WTC11 (cell line): ENCODE data around the gene DMKN. TPM values are rescaled to one million over a fixed set of nuclear protein-coding genes. Genes with fewer than 3 reads are reported as not detected.
"Not testable (repeated sequence)": the region's sequence is repeated elsewhere in the genome, so short reads cannot be mapped to it uniquely, and the experiment has no call there.

ENCODE experiments used
- ATAC-seq: fragments of 200-7000 bp; cut with Tn5 transposase; 2 replicates; pipeline ENCODE4 v1.10.0; 2021; ENCODE audit warnings: mild to moderate bottlenecking, moderate library complexity
- CTCF ChIA-PET: fragments of 300-600 bp; sonication (Branson Sonifier 250); formaldehyde crosslinking; loops from one replicate; lab custom pipeline; 2021; ENCODE audit warnings: antibody characterized with exemption; lab: Charles Lee
- POLR2A ChIA-PET: fragments of 350-600 bp; sonication (Branson Sonifier 250); formaldehyde crosslinking; loops from one replicate; lab custom pipeline; 2021; ENCODE audit warnings: antibody characterized with exemption; lab: Charles Lee
- DNase-seq: peaks from one replicate; pipeline ENCODE4 v3.0.0; 2021; ENCODE audit warnings: low spot score
- H3K27ac Mint-ChIP-seq: 2 replicates; pipeline ENCODE4 v1.8.0; 2021; ENCODE audit warnings: mixed read lengths
- H3K27me3 Mint-ChIP-seq: 2 replicates; pipeline ENCODE4 v1.8.0; 2021; ENCODE audit warnings: low read depth, mild to moderate bottlenecking, moderate library complexity, mixed read lengths
- H3K36me3 Mint-ChIP-seq: 2 replicates; pipeline ENCODE4 v1.8.0; 2021; ENCODE audit warnings: mixed read lengths
- H3K4me1 Mint-ChIP-seq: 2 replicates; pipeline ENCODE4 v1.8.0; 2022; ENCODE audit warnings: mixed read lengths
- H3K4me3 Mint-ChIP-seq: 2 replicates; pipeline ENCODE4 v1.8.0; 2021; ENCODE audit warnings: mild to moderate bottlenecking, moderate library complexity, mixed read lengths
- H3K9me3 Mint-ChIP-seq: 2 replicates; pipeline ENCODE4 v1.8.0; 2021; ENCODE audit warnings: mixed read lengths
- AFF4 ChIP-seq: sonication (generic); formaldehyde crosslinking; IDR thresholded peaks from 2 replicates; pipeline ENCODE4 v1.8.1; 2023; ENCODE audit warnings: mild to moderate bottlenecking, missing genetic modification reagents, borderline replicate concordance
- ATF1 ChIP-seq: sonication (generic); formaldehyde crosslinking; IDR thresholded peaks from 2 replicates; pipeline ENCODE4 v1.8.1; 2023; ENCODE audit warnings: mild to moderate bottlenecking, moderate library complexity, missing genetic modification reagents
- ATF3 ChIP-seq: sonication (generic); formaldehyde crosslinking; conservative IDR thresholded peaks from 2 replicates; pipeline ENCODE4 v1.8.1; 2022; ENCODE audit warnings: mild to moderate bottlenecking, missing genetic modification reagents
- ATF6 ChIP-seq: sonication (generic); formaldehyde crosslinking; IDR thresholded peaks from 2 replicates; pipeline ENCODE4 v1.8.1; 2023; ENCODE audit warnings: mild to moderate bottlenecking, missing genetic modification reagents
- CDX4 ChIP-seq: fragments of 250-450 bp; sonication (Bioruptor Pico); IDR thresholded peaks from 2 replicates; pipeline ENCODE4 v1.9.0; 2021; ENCODE audit warnings: moderate library complexity, mild to moderate bottlenecking, inconsistent platforms, borderline replicate concordance
- CTCF ChIP-seq: fragments of 200-600 bp; IDR thresholded peaks from 2 replicates; pipeline ENCODE4 v1.8.0; 2022; ENCODE audit warnings: antibody characterized with exemption
- FOXJ3 ChIP-seq: sonication (generic); formaldehyde crosslinking; IDR thresholded peaks from 2 replicates; pipeline ENCODE4 v1.9.0; 2021; ENCODE audit warnings: missing genetic modification reagents, mild to moderate bottlenecking, borderline replicate concordance
- FOXP4 ChIP-seq: sonication (generic); formaldehyde crosslinking; IDR thresholded peaks from 2 replicates; pipeline ENCODE4 v1.8.0; 2022; ENCODE audit warnings: mild to moderate bottlenecking, missing genetic modification reagents
- GRHL2 ChIP-seq: fragments of 250-450 bp; sonication (Bioruptor Pico); IDR thresholded peaks from 2 replicates; pipeline ENCODE4 v1.8.0; 2022; ENCODE audit warnings: mild to moderate bottlenecking, moderate library complexity; ENCODE audit not compliant: insufficient replicate concordance, severe bottlenecking
- HMGA2 ChIP-seq: fragments of 250-450 bp; sonication (Bioruptor Pico); IDR thresholded peaks from 2 replicates; pipeline ENCODE4 v1.4.0; 2021; ENCODE audit warnings: mild to moderate bottlenecking, moderate library complexity
- JAZF1 ChIP-seq: fragments of 250-450 bp; sonication (Bioruptor Pico); IDR thresholded peaks from 2 replicates; pipeline ENCODE4 v1.9.0; 2021; ENCODE audit warnings: moderate library complexity, mild to moderate bottlenecking, inconsistent platforms
- KAT7 ChIP-seq: sonication (generic); formaldehyde crosslinking; IDR thresholded peaks from 2 replicates; pipeline ENCODE4 v1.8.1; 2023; ENCODE audit warnings: missing genetic modification reagents, mild to moderate bottlenecking, borderline replicate concordance
- USF2 ChIP-seq: sonication (generic); formaldehyde crosslinking; IDR thresholded peaks from 2 replicates; pipeline ENCODE4 v1.8.1; 2023; ENCODE audit warnings: mild to moderate bottlenecking, missing genetic modification reagents, moderate library complexity
- ZSCAN18 ChIP-seq: fragments of 250-450 bp; sonication (Bioruptor Pico); IDR thresholded peaks from 2 replicates; pipeline ENCODE4 v2.1.2; 2022; ENCODE audit warnings: mild to moderate bottlenecking, moderate library complexity
- total RNA-seq: library from RNA; stranded (reverse); gene quantifications from 3 replicates; pipeline ENCODE4 v1.2.3, GENCODE V29; 2021

DMKN gene
- total RNA-seq, 1 experiment from 2014 or later: 285 TPM

- ATAC-seq: no peak
- H3K4me3 Mint-ChIP-seq: no peak overlapping the region
- TF ChIP-seq JAZF1: no peak
- no peak for TF ChIP-seq FOXJ3 (CRISPR knock-in tag)
- TF ChIP-seq CDX4 (CRISPR knock-in tag): no peak
- TF ChIP-seq FOXP4 (CRISPR knock-in tag): no peak
- no peak for TF ChIP-seq KAT7 (CRISPR knock-in tag)
- no peak for TF ChIP-seq GRHL2 (CRISPR knock-in tag)
- TF ChIP-seq ATF1 (CRISPR knock-in tag): no peak
- TF ChIP-seq USF2 (CRISPR knock-in tag): no peak
- TF ChIP-seq AFF4: no peak
- TF ChIP-seq ATF6: no peak
- TF ChIP-seq, all 79 proteins: peak for 0
- H3K27me3 Mint-ChIP-seq: no peaks in the 10 kb centered on the region; the same call in 1 of the 2 replicates
- H3K27ac Mint-ChIP-seq: no peak overlapping the region
- H3K9me3 Mint-ChIP-seq: no peaks in the 10 kb centered on the region
- no peaks in the 10 kb centered on the region for H3K36me3 Mint-ChIP-seq
- CTCF ChIA-PET: interaction anchor here (0.6 to 2.0 kb wide), 4 partner anchors 33 to 120 kb away, joined by 3 to 5 read pairs (median 4); no protein-coding TSS in a partner anchor
- DNase-seq: no peak
- POLR2A ChIA-PET: no interaction called here
- H3K4me1 Mint-ChIP-seq: peaks cover 3% of the 10 kb centered on the region; the same call in 1 of the 2 replicates
These were observed 50.9 kb downstream of the DMKN start for GRCh38 chr19:35462476-35462953.

- ATAC-seq, DNase-seq, POLR2A ChIA-PET, H3K36me3 Mint-ChIP-seq, H3K9me3 Mint-ChIP-seq, H3K4me3 Mint-ChIP-seq, H3K4me1 Mint-ChIP-seq, H3K27ac Mint-ChIP-seq, H3K27me3 Mint-ChIP-seq: not testable (repeated sequence)
- CTCF ChIA-PET: interaction anchor here (0.6 to 2.0 kb wide), 4 partner anchors 34 to 119 kb away, joined by 3 to 5 read pairs (median 4); no protein-coding TSS in a partner anchor
- TF ChIP-seq HMGA2 (CRISPR knock-in tag): peak; percentile 58; the same call in 1 of the 2 replicates
These were observed 51.7 kb downstream of the DMKN start for GRCh38 chr19:35461788-35462187.

- ChIA-PET POLR2A (no interaction called here), CTCF (interaction anchor here (1.0 kb wide), 1 partner anchor 224 kb away, joined by 4 read pairs; no protein-coding TSS in a partner anchor)
- H3K36me3 Mint-ChIP-seq: no peaks in the 10 kb centered on the region
- DNase-seq (no peak), ATAC-seq (no peak)
- H3K4me1 Mint-ChIP-seq: peaks cover 3% of the 10 kb centered on the region; the same call in 1 of the 2 replicates
- no peaks in the 10 kb centered on the region; the same call in 1 of the 2 replicates for H3K27me3 Mint-ChIP-seq
- H3K27ac Mint-ChIP-seq: no peak overlapping the region
- H3K9me3 Mint-ChIP-seq: no peaks in the 10 kb centered on the region
- no peak overlapping the region for H3K4me3 Mint-ChIP-seq
- no peak for TF ChIP-seq CTCF
- no peak for TF ChIP-seq GRHL2 (CRISPR knock-in tag)
- no peak for TF ChIP-seq ATF3 (CRISPR knock-in tag)
- TF ChIP-seq ZSCAN18 (CRISPR knock-in tag): no peak
These were observed 52.4 kb downstream of the DMKN start for GRCh38 chr19:35461060-35461459.
